ENCODE measurements around the gene LIMK1.

DNA sequence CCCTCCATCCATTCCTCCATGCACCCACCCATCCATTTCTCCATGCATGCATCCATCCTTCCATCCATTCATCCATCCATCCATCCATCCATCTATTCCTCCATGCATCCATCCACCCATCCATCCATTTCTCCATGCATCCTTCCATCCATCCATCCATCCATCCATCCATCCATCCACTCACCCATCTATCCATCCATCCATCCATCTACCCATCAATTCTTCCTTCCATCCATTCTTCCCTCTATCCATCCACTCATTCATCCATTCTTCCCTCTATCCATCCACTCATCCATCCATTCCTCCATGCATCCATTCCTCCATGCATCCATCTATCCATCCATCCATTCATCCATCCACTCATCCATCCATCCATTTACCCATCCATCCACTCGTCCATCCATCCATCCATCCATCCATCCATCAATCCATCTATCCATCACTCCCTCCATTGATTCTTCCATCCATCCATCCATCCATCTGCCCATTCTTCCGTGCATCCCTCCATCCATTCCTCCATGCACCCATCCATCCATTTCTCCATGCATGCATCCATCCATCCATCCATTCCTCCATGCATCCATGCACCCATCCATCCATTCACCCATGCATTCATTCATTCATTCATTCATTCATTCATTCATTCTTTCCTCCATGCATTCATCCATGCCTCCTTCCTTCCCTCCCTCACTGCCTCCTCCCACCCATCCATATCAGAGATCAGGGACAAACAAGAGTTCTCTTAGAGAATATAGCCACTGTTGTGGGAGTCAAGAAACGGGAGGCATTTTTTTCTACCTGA is 33.4 kb upstream of the LIMK1 start:
- no peak for TF ChIP-seq RNF2 (IDR thresholded peaks at IDR 0.05; ENCODE audit: borderline replicate concordance, low read depth)
- TF ChIP-seq, protein P1, sequence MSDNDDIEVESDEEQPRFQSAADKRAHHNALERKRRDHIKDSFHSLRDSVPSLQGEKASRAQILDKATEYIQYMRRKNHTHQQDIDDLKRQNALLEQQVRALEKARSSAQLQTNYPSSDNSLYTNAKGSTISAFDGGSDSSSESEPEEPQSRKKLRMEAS (IDR thresholded peaks at IDR 0.05), result no peak
- no peak for TF ChIP-seq JUN (IDR thresholded peaks at IDR 0.05)
- TF ChIP-seq, protein P2, sequence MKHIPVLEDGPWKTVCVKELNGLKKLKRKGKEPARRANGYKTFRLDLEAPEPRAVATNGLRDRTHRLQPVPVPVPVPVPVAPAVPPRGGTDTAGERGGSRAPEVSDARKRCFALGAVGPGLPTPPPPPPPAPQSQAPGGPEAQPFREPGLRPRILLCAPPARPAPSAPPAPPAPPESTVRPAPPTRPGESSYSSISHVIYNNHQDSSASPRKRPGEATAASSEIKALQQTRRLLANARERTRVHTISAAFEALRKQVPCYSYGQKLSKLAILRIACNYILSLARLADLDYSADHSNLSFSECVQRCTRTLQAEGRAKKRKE (CRISPR knock-in tag; IDR thresholded peaks at IDR 0.05; ENCODE audit: low read depth), result no peak
- TF ChIP-seq, protein P3, sequence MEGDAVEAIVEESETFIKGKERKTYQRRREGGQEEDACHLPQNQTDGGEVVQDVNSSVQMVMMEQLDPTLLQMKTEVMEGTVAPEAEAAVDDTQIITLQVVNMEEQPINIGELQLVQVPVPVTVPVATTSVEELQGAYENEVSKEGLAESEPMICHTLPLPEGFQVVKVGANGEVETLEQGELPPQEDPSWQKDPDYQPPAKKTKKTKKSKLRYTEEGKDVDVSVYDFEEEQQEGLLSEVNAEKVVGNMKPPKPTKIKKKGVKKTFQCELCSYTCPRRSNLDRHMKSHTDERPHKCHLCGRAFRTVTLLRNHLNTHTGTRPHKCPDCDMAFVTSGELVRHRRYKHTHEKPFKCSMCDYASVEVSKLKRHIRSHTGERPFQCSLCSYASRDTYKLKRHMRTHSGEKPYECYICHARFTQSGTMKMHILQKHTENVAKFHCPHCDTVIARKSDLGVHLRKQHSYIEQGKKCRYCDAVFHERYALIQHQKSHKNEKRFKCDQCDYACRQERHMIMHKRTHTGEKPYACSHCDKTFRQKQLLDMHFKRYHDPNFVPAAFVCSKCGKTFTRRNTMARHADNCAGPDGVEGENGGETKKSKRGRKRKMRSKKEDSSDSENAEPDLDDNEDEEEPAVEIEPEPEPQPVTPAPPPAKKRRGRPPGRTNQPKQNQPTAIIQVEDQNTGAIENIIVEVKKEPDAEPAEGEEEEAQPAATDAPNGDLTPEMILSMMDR (IDR thresholded peaks at IDR 0.05), result no peak
- no peak for TF ChIP-seq NR3C1 (IDR thresholded peaks at IDR 0.05)
- TF ChIP-seq CHD2 (IDR thresholded peaks at IDR 0.05; ENCODE audit: low read length, partially characterized antibody), result no peak
- TF ChIP-seq POLR2AphosphoS2 (conservative IDR thresholded peaks at IDR 0.05; ENCODE audit: low read length), result no peak
- TF ChIP-seq POLR2A (IDR thresholded peaks at IDR 0.05; ENCODE audit: low read length), result no peak
- TF ChIP-seq JUNB (IDR thresholded peaks at IDR 0.05), result no peak
- no peak for TF ChIP-seq RAD21 (conservative IDR thresholded peaks at IDR 0.05 in 1 of 2, IDR thresholded peaks at IDR 0.05 in 1 of 2)
- no peak for TF ChIP-seq RCOR1 (IDR thresholded peaks at IDR 0.05; ENCODE audit: low read depth, low read length)
- TF ChIP-seq HDAC2 (IDR thresholded peaks at IDR 0.05), result no peak
